Measurements from ENCODE around the gene FADS2.

DNA sequence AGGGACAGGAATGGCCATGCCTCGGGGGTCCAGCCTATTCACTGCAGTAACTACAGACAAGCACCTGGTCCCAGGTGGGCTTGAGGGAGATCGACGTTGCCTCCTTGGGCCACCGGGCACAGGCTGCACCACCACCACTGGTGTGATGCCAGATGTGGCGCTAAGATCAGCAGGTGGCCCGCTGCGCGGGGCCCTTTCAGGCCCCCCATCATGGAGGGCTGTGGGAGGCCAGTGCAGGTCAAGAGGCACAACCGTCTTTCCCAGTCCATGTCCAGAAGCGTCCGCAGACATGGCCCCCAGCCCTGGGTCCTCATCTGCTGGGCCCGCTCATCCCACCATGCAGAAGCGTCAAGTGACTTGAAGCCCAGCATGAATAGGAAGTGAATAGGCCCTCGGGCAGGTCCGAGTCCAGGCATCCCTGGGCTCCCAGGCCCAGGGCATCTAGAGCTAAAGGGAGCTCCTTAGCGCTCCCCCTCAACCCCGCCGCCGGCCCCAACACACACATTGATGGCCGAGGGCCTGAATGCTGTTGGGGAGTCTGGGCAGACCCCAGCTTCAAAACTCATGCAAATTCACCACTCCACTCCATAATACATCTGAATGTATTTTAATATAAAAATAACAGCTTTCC, 45.0 kb downstream of the FADS2 start:
- TF ChIP-seq, protein P1, sequence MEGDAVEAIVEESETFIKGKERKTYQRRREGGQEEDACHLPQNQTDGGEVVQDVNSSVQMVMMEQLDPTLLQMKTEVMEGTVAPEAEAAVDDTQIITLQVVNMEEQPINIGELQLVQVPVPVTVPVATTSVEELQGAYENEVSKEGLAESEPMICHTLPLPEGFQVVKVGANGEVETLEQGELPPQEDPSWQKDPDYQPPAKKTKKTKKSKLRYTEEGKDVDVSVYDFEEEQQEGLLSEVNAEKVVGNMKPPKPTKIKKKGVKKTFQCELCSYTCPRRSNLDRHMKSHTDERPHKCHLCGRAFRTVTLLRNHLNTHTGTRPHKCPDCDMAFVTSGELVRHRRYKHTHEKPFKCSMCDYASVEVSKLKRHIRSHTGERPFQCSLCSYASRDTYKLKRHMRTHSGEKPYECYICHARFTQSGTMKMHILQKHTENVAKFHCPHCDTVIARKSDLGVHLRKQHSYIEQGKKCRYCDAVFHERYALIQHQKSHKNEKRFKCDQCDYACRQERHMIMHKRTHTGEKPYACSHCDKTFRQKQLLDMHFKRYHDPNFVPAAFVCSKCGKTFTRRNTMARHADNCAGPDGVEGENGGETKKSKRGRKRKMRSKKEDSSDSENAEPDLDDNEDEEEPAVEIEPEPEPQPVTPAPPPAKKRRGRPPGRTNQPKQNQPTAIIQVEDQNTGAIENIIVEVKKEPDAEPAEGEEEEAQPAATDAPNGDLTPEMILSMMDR (IDR thresholded peaks at IDR 0.05) = no peak
- no peak for TF ChIP-seq POLR2A (IDR thresholded peaks at IDR 0.05)
